Measurements from ENCODE around the gene ZNF500. TPM values are rescaled to one million over a fixed set of nuclear protein-coding genes. Genes with fewer than 3 reads are reported as not detected.

Gene ZNF500
- total RNA-seq, 1 experiment from 2014 or later: 18.3 TPM

DNA sequence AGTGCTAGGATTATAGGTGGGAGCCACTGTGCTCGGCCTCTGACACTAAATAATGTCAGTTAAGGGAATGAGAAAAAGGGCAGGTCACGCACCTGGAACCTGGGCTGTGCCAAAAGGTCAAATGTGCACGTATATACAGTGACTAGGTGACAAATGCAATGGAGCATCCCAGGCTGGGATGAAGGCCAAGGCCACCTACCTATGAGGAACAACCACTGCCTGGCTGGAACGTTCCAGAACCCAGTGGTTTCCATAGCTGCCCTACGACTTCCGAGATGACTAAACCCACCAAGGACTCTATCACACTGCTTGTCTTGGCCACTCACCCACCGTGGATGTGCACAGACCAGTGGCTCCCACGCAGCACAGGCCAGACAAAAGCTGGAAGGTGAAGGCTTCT, 16.1 kb downstream of the ZNF500 start:
- Histone ChIP-seq H2BK120ac (ENCODE audit: low read depth, low read length, poor library complexity, severe bottlenecking) (no peak overlapping the region), H3K79me1 (ENCODE audit: insufficient read depth, low read depth, low read length, poor library complexity, severe bottlenecking) (no peaks in the 10 kb centered on the region), H3K9me3 (ENCODE audit: control insufficient read depth, low read depth, low read length) (no peaks in the 10 kb centered on the region), H3K23ac (ENCODE audit: insufficient read length, low read depth, low read length) (no peak overlapping the region), H4K91ac (ENCODE audit: insufficient read length, low read depth, low read length) (no peak overlapping the region), H2BK15ac (ENCODE audit: low read depth, low read length) (no peak overlapping the region), H3K14ac (ENCODE audit: insufficient read depth, low read length) (no peak overlapping the region), H3K9ac (ENCODE audit: extremely low read depth, insufficient read length, low read length) (no peak overlapping the region), H2AFZ (ENCODE audit: low read length) (no peak overlapping the region), H3T11ph (ENCODE audit: low read length) (no peak overlapping the region), H2BK20ac (ENCODE audit: low read depth, low read length, poor library complexity, severe bottlenecking) (no peak overlapping the region), H4K8ac (replicated peaks; ENCODE audit: insufficient read length, low read depth, low read length) (no peak overlapping the region), H3K4ac (ENCODE audit: low read depth, low read length) (no peak overlapping the region), H3K4me1 (ENCODE audit: insufficient read depth, low read length) (no peaks in the 10 kb centered on the region), H3K23me2 (ENCODE audit: insufficient read length, low read depth, low read length, poor library complexity, severe bottlenecking) (no peaks in the 10 kb centered on the region), H2AK5ac (ENCODE audit: insufficient read length, low read length) (no peak overlapping the region), H4K20me1 (ENCODE audit: control insufficient read depth, insufficient read depth, insufficient read length) (no peaks in the 10 kb centered on the region), H3K4me2 (ENCODE audit: insufficient read depth, insufficient read length, low read length) (no peak overlapping the region), H3K27me3 (ENCODE audit: insufficient read depth, low read length) (no peaks in the 10 kb centered on the region), H4K5ac (ENCODE audit: insufficient read length, low read depth, low read length) (no peak overlapping the region), H3K79me2 (ENCODE audit: insufficient read depth, low read length) (no peaks in the 10 kb centered on the region), H3K56ac (ENCODE audit: insufficient read length, low read depth, low read length) (no peak overlapping the region), H2BK5ac (ENCODE audit: insufficient read length, low read length) (no peak overlapping the region), H3K27ac (ENCODE audit: insufficient read length, low read depth, low read length) (no peak overlapping the region), H2BK12ac (ENCODE audit: insufficient read length, low read depth, low read length) (no peak overlapping the region), H3K18ac (ENCODE audit: insufficient read length, low read depth, low read length) (no peak overlapping the region)
- H3K27ac Mint-ChIP-seq: no peak overlapping the region; a peak in 1 of 7 replicates
- H3K36me3 Mint-ChIP-seq (ENCODE audit: insufficient read depth in 1 of 3, low read depth in 3 of 3): peaks cover 18 to 36% (median 36%) of the 10 kb centered on the region in 3 experiments
- H3K4me3 Mint-ChIP-seq: no peak overlapping the region
- DNase-seq: no peak
- peaks cover 5 to 7% of the 10 kb centered on the region in 2 experiments; a peak in 3 of 5 replicates for H3K9me3 Mint-ChIP-seq
- TF ChIP-seq, protein P1, sequence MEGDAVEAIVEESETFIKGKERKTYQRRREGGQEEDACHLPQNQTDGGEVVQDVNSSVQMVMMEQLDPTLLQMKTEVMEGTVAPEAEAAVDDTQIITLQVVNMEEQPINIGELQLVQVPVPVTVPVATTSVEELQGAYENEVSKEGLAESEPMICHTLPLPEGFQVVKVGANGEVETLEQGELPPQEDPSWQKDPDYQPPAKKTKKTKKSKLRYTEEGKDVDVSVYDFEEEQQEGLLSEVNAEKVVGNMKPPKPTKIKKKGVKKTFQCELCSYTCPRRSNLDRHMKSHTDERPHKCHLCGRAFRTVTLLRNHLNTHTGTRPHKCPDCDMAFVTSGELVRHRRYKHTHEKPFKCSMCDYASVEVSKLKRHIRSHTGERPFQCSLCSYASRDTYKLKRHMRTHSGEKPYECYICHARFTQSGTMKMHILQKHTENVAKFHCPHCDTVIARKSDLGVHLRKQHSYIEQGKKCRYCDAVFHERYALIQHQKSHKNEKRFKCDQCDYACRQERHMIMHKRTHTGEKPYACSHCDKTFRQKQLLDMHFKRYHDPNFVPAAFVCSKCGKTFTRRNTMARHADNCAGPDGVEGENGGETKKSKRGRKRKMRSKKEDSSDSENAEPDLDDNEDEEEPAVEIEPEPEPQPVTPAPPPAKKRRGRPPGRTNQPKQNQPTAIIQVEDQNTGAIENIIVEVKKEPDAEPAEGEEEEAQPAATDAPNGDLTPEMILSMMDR (conservative IDR thresholded peaks at IDR 0.05): no peak
- no CpG with 5 or more reads among the region's 8 CpGs for WGBS (ENCODE audit: extremely low coverage, insufficient read length, low lambda C conversion rate)
- H3K4me1 Mint-ChIP-seq: peaks cover 0 to 2% of the 10 kb centered on the region in 2 experiments; a peak in 2 of 4 replicates
- no peaks in the 10 kb centered on the region for H3K27me3 Mint-ChIP-seq (ENCODE audit: low read depth)

Measured in H9 (cell line).